Stimulated activated naive CD8-positive, alpha-beta T cell treated with anti-CD3 and anti-CD28 coated beads, Interleukin-15, Interleukin-2, amounts not matched to agents 100 U/mL and 50 U/mL, for 24 hours (primary cell): ENCODE data around the gene CHIT1.
"Not testable (repeated sequence)": the region's sequence is repeated elsewhere in the genome, so short reads cannot be mapped to it uniquely, and the experiment has no call there.

Experiments used
- ATAC-seq: fragments of 150-1000 bp; cut with Tn5 transposase; one replicate; pipeline ENCODE4 v1.10.0; 2021
- DNase-seq: peaks from one replicate; pipeline ENCODE4 v3.0.0; 2021

The CHIT1 gene

DNA sequence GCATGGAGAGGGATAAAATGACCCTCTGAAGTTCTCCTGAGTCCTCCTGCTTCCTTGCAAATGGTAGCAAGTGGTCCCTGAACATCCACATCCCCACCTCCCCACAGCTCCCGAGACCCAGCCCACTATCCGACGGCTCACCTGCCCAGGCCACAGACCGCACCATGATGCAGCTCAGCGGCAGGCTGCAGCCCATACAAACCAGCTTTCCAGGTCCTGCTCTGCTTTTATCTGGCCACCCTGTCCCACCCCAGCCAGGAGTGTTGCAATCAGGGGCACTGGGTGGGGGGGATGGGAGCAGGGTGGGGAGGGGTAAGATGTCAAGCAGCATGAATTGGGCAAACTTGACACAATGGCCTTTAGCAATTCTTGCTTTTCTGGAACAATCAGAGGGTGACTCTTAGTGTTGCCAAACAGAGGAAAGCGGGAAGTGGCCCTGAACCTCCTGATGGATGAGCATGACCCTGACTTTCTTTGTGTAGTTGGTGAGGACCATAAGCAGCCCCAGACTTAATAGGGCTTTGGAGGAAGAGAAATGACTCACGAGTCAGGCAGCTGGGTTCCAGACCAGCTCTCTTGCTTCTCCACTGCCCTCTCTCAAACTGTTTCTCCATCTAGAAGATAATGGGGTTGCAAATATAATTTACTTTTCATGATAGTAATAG, at the start of gene CHIT1:
TSS of gene CHIT1 (minus strand) at position 203 of the 665 bp plus-strand sequence. CDS start at position 166, 37 bp downstream.
- no peak for ATAC-seq
- no peak for DNase-seq

DNA sequence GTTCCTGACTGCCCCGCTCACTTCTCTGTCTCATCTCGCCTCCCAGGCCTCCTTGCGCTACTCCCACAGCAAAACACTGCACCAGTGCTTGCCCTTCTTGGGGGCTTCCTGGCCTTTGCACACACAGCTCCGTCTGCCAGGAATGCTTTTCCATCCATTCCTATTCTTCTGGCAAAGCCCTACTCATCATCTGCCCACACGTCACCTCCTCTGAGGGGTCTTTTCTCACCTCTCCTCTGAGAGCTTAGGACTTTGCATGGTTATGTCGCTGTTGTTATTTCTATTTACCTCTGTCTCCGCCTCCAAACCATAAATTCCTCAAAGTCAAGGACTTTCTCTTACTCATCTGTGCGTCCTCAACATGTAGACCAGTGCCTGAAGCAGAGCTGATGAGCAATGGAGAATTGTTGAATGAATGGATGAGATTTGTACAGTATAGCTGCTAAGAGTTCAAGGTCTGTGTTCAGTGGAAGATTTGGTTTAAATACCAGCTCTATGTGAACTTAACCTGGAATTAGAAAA, 49.5 kb upstream of the CHIT1 start:
- DNase-seq = no peak
- ATAC-seq = no peak

DNA sequence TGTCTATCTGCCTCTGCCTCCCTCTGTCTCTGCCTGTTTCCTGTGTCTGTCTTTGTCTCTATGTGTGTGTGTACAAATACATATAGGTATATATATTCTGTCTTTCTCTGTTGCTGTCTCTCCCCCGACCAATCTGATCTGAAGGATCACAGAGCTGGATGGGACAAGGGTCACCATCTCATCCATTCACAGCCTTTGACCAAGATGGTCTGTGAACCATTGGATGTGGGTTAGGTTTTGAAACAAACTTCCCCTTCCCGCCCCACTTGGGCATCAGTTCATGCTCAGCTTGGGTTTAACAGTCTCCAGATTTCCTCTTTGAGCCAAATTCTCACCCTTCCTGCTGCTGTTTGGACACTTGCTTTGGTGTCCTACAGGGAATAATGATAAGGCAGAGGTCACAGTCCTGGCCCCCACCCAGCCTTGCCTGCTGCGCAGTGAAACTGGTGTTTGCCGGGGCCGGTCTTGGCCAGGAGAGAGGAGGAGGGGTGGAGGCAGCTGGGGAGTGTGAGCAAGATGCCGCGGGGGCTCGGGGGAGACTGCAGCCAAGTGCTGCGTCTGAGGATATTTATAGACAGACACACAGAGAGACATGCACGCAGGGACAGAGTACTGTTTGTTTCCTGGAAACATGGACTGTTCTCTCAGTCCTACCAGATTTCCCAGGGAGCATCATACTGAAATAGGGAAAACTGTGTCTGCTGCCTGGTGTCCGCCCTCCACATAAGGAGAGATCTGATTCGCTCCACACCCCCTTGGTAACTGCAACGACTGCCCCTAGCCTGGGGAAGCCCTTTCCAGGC, 48.8 kb upstream of the CHIT1 start:
- DNase-seq (peak; percentile 38), ATAC-seq (no peak)

DNA sequence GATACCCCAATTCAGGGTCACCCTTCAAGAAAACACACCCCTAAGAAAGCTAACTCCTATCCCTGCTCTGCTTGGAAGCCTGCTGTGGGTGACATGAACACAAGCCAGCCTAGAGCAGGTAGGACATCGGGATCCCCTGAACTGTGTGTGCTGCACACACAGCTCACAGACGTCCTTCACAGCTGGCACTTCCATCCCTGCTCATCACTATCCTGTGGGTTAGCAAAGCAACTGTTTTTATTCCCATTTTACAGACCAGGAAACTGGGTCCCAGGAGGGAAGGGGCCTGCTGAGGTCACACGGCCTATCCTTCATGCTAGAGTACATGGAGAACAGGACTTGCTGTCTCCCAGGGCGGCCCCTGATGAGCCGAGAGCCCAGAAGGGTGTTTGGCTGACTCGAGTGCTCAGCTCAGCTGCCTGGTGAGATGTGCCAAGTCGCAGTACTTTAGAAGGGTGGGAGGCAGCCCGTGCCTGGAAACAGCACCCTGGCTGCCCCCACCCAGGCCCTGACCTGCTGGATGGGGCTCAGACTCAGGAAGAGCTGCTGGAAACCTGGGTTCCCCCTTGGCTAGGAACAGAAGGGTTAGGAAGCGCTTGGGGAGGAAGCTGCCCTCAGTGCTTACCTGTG, 47.6 kb upstream of the CHIT1 start:
- DNase-seq (peak; percentile 37), ATAC-seq (no peak)

GRCh38 chr1:203276408-203276807, 46.9 kb upstream of the CHIT1 start:
- ATAC-seq (no peak), DNase-seq (no peak)

DNA sequence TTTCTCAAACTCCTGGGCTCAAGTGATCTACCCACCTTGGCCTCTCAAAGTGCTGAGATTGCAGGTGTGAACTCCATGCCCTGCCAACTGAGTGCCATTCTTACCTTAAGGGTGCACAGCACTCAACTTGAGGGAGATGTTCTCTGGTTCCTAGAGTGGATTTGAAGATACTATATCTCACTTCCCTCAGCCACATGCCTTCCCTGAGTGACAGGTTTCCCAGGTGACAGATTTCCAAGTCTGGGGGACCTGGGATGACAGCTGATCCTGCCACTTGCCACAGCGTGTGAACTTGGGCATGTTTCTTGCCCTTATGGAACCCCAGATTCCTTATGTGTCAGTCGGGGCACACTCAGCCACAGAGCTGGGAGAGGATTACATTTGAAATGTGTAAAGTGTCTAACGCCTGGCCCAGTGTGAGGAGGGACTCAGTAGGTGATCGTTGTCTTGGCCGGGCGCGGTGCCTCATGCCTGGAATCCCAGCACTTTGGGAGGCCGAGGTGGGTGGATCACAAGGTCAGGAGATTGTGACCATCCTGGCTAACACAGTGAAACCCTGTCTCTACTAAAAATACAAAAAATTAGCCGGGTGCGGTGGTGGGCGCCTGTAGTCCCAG, 46.3 kb upstream of the CHIT1 start:
- no peak for ATAC-seq

DNA sequence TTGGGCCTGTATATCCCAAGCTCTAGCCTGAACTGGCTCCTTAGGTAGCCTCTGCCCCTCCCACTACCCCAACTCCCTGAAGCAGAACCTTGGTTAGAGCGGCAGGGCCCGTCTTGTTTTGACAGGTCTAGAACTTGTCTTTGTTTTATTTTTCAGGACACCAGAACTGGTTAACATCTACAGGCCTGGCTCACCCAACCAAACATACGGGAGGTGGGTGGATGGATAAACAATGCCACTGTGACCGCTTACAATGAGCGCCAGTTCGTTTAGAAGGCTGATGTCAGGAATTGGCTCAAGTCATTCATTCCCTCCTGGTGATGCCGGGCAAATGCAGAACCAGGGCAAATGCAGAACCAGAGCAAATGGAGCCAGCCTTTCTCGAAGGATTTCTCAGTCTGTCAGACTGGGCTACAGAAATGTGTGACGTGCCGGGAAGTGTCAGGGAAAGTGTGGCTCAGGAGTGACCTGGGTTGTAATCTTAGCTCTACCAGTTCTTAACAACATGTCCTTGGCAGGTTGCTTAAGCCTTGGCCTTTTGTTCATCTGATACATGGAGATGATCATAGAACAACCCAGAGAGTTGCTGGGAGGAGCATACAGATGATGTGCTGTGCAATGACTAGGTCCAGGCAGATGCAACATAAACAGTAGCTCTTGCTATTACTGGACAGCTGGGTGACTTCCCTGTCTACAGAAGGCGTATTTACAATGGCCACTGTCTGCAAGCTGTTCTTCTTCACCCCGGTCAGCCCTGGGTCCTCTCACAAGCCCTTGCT, 45.3 kb upstream of the CHIT1 start:
- DNase-seq (no peak), ATAC-seq (no peak)

More for the DNA sequence above, 46.3 kb upstream of the CHIT1 start:
- DNase-seq = no peak

DNA sequence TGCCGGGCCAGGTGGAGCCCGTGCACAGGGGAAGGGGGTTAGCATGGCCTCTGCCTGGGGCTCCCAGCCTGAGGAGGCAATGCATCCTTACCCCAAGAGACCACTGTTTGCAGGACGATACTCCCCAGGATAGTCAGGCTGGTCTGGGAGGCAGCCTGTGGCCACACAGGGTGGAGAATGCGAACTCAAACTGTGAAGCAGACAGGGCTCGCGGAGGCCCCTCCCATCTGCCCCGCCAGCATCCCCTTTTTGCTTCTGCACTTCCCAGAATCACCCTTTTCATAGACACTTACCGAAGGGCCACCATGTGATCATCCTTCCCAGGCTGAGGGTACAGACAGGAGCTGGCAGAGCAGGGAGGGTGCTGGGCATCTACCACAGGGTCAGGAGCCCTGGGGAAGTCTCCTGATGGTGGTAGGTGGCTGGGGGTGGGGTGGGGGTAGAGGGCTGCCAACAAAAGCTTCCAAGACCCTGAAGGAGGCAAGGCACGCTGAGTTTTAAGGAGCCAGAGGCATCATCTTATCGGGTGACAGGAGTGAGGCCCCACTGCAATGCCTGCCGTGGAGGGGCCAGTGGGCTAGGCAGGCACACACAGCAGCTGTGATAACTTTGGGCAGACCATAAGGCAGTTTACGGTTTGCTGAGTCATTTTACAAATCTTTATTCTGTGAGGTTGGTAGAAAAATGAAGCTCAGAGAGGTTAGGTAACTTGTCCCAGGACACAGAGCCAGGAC, 44.6 kb upstream of the CHIT1 start:
- ATAC-seq = no peak
- DNase-seq = peak; percentile 41

DNA sequence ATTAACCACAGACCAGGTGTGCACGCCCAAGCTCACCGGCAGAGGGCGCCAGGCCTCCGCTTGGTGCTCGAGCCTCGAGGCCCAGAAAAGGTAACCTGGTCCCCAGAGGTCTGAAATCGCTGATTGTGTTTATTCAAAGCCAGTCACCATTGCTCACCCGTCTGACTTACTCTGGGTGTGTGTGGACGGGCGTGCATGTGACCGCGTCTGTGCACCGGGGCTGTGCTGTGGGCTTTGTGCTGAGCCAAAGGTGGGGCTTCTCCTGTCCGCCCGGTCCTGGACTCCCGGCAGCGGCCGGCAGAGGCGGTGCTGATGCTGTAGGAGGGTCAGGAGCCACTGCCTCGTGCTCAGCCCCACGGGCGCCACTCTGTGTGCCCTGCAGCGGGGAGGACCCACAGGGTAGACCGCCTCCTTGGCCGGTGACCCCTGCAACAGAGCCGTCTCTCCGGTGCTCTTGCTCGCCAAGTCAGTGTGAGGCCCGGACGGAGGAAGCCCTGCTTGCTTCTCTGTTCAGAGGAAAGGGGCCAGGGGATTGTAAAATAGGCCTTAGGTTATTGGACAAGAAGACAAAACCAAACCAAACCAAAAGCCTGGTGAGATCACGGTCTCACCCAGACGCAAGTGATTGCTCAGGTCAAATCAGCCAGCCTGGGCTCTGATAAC, 43.9 kb upstream of the CHIT1 start:
- DNase-seq (peak; percentile 96), ATAC-seq (peak; percentile 85)

DNA sequence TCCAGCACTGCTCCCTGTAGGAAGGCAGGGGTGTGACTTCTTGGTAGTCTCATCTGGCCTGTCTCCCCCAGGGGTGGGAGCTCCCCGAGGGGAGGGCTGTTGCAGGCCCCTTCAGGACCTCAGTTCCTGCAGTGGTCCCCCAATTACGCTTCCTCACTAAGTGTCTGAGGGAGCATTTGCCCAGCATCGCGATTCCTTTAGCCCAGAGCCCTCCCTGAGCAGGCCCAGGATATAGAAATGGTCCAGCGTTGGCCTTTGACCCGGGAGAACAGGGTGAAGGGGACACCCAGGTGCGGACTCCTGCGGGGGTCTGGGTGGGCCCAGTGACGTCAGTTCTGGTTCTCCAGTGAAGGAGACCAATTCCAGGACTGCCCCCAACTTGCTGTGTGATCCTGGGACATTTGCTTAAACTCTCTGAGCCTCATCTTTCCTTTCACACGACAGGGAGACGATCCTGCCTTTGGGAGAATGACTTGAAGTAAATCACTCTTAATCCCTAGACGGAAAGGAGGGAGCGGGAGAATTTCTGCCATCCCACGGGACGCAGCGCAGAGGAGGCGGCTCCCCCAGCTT, 43.2 kb upstream of the CHIT1 start:
- DNase-seq (no peak), ATAC-seq (no peak)

GRCh38 chr1:203271962-203272632, 42.6 kb upstream of the CHIT1 start:
- DNase-seq (no peak), ATAC-seq (no peak)

DNA sequence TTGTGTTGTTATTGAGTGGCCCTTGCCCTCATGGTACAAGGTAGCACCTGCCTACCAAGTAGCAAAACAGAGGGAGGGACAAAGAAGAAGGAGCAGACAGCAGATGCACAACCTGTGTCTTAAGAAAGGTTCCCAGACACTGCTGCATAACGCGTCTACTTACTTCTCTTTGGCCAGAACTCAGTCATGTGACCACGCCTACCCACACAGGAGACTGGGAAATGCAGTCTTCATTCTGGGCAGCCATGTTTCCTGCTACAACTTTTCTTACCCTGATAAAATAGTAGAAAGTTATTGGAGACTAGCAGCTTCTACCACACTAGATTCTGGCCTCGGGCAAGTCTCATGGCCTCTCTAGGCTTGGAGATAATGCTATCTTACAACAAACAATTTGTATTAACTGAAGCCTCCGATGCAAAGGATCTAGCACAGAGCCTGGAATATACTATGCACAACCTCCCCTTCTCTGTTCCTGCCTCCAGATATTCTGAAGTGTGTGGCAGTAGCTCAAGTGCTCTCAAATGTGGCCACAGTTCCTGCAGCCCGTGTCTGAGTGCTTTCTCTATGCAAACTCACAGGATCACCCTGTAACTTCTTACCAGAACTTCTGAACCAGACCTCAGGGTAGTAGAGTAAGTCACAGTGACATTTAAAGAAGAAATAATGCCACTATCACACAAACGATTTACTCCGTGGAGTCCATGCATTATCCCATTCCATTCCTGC, 41.7 kb upstream of the CHIT1 start:
- ATAC-seq = peak; percentile 35
- peak; percentile 69 for DNase-seq

- DNase-seq = no peak
- no peak for ATAC-seq
These were observed 41.0 kb upstream of the CHIT1 start for GRCh38 chr1:203270448-203270847.

GRCh38 chr1:203269654-203270020, 40.2 kb upstream of the CHIT1 start:
- ATAC-seq (no peak), DNase-seq (no peak)

GRCh38 chr1:203268901-203269653, 39.6 kb upstream of the CHIT1 start:
- ATAC-seq (peak; percentile 31), DNase-seq (peak; percentile 43)

- ATAC-seq = no peak
- DNase-seq = no peak
These were observed 38.4 kb upstream of the CHIT1 start for GRCh38 chr1:203267912-203268311.

DNA sequence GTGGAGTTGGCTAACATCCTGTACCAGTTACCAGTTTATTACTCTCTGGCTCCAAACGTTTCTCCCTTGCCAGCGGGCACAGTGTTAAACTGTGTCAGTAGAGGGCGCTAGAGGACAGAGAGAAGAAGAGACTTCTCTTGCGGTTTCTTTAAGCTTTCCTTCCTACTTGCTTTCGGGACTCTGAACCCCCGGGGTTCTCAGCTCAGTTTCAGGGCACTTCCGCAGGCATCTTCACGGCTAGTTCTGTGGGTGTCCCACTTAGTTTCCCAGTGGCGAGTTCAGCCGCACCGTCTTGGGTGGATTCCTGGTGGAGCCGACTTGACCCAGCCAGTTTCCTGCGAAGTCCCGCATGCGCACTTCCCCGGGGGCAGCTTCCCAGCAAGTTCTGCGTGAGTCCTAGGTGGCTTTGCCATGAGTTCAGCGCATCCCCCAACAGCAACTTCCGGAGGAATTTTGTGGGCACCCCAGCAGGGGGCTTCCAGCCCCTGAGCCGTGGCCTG, 37.9 kb upstream of the CHIT1 start:
- DNase-seq = peak; percentile 78

GRCh38 chr1:203266140-203266539, 36.7 kb upstream of the CHIT1 start:
- not testable (repeated sequence) for DNase-seq, ATAC-seq

More for the DNA sequence above, 37.9 kb upstream of the CHIT1 start:
- ATAC-seq = peak; percentile 53
